Psoas muscle (tissue), 8 donors: Measurements from ENCODE around the gene GRAMD2A. TPM values are rescaled to one million over a fixed set of nuclear protein-coding genes. Genes with fewer than 3 reads are reported as not detected.

ENCODE experiments used
- ATAC-seq, 4 donors: fragments of 200-7000 bp; cut with Tn5 transposase; one replicate each; pipeline ENCODE4 v1.9.1; 2020; ENCODE audit warnings: moderate library complexity in 3 of 4, mild to moderate bottlenecking in 2 of 4
- DNase-seq, 2 donors: peaks; one replicate each; pipeline ENCODE4 v3.0.0-alpha.2; 2020
- H3K27ac ChIP-seq: fragments of 200-600 bp; one replicate; pipeline ENCODE4 v1.8.0; 2022
- H3K27me3 ChIP-seq, 3 donors: fragments of 200-600 bp in 1 of 3; one replicate each; pipeline versions ENCODE4 v1.6.1 to v1.8.0; 2013 to 2022; ENCODE audit warnings: low read length in 2 of 3, mild to moderate bottlenecking in 2 of 3, moderate library complexity in 1 of 3; ENCODE audit not compliant: insufficient read depth in 3 of 3
- H3K36me3 ChIP-seq, 2 donors: fragments of 200-600 bp in 1 of 2; one replicate each; pipeline versions ENCODE4 v1.6.1 to v1.8.0; 2013 to 2022; ENCODE audit warnings: low read depth in 1 of 2, mild to moderate bottlenecking in 1 of 2, moderate library complexity in 1 of 2; ENCODE audit not compliant: insufficient read depth in 1 of 2
- H3K4me1 ChIP-seq: fragments of 200-600 bp; one replicate; pipeline ENCODE4 v1.8.0; 2022
- H3K4me3 ChIP-seq: fragments of 200-600 bp; one replicate; pipeline ENCODE4 v1.8.0; 2022; ENCODE audit warnings: mild to moderate bottlenecking
- H3K9me3 ChIP-seq: fragments of 200-600 bp; one replicate; pipeline ENCODE4 v1.8.0; 2022
- WGBS, 3 donors: extraction: QIAGEN DNeasy Blood & Tissue Kit; methylation state at CpG; one replicate each; pipeline versions ENCODE4 v1.1.6 to v1.1.7; 2013; 5-methylcytosine and 5-hydroxymethylcytosine counted together
- intact Hi-C, 2 donors: fragments of 100-400 bp; cut with DNase I; formaldehyde crosslinking; loops; one replicate each; pipeline versions ENCODE4 v1.11.0 to v1.14.2; 2022
- polyA plus RNA-seq, 3 donors: library from polyadenylated mRNA; stranded (reverse); fragments of 200-250 nt; gene quantifications; one replicate each; pipeline ENCODE4 v1.2.3, GENCODE V29; 2013
- total RNA-seq, 4 donors: library from RNA; stranded (reverse); fragmentation: NEBNext Ultra II Directional in 2 of 4; extraction: Animal tissue kit (Norgen Biotek cat#: 25700) in 2 of 4; gene quantifications; one replicate each; pipeline versions ENCODE4 v1.2.1 to v1.2.4, GENCODE V29; 2021 to 2023
- TF ChIP-seq, protein P1 (sequence below): fragments of 200-600 bp; IDR thresholded peaks from one replicate; pipeline ENCODE4 v1.8.0; 2022; ENCODE audit warnings: antibody characterized with exemption
- donor health status: healthy with polysubstance abuse.
- donor health status: DM: no; HTN: no; CAD: no; lungs with moderate emphysema.
- donor health status: Bipolar disorder and iron deficiency.
- donor health status: healthy.
- donor health status: DM: yes; HTN: yes; CAD: no.
- donor health status: DM: no; HTN: no; CAD: no.
- donor health status: DM: no; HTN: no; CAD: no.
- donor health status: DM: yes; HTN: yes; CAD: no.

GRAMD2A gene
- total and polyA plus RNA-seq, 7 donors, result 0.01 TPM; not detected in 6

DNA sequence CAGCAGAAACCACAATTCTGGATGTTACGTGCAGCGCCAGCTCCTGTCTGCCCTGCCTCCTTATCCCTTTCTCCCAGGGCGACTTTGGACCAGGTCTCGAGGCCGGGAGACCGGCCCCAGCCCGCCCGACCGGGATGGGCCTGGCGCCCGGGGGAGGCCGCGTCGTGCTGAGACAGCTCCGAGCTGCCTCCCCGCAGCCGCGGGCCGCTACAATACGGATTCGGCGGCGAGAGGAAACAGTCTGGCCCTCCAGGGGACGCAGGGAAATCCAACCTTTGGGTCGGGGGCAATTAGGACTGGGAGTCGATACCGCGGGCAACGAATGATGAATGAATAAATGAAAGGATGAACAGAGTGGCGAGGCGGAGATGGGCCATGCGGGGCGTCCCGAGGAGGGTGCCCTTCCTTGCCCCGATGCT, 537 bp downstream of the GRAMD2A start:
- ATAC-seq (no peak), DNase-seq (no peak)
- TF ChIP-seq, protein P1, sequence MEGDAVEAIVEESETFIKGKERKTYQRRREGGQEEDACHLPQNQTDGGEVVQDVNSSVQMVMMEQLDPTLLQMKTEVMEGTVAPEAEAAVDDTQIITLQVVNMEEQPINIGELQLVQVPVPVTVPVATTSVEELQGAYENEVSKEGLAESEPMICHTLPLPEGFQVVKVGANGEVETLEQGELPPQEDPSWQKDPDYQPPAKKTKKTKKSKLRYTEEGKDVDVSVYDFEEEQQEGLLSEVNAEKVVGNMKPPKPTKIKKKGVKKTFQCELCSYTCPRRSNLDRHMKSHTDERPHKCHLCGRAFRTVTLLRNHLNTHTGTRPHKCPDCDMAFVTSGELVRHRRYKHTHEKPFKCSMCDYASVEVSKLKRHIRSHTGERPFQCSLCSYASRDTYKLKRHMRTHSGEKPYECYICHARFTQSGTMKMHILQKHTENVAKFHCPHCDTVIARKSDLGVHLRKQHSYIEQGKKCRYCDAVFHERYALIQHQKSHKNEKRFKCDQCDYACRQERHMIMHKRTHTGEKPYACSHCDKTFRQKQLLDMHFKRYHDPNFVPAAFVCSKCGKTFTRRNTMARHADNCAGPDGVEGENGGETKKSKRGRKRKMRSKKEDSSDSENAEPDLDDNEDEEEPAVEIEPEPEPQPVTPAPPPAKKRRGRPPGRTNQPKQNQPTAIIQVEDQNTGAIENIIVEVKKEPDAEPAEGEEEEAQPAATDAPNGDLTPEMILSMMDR, result no peak
- Histone ChIP-seq H3K9me3 (no peaks in the 10 kb centered on the region), H3K4me1 (peaks cover 21% of the 10 kb centered on the region), H3K36me3 (peaks cover 10 to 33% of the 10 kb centered on the region in 2 donors), H3K27me3 (no peaks in the 10 kb centered on the region), H3K27ac (no peak overlapping the region), H3K4me3 (peak overlapping the region; percentile 62)
- WGBS, 3 donors, result 12 to 18% (median 16%) methylated on average over 33 to 35 of the region's 35 CpGs
- intact Hi-C loops, result loop anchor here in 1 of 2 donors (5.0 kb wide), 1 partner anchor 35 kb away; the partner anchor contains the start of gene PKM

DNA sequence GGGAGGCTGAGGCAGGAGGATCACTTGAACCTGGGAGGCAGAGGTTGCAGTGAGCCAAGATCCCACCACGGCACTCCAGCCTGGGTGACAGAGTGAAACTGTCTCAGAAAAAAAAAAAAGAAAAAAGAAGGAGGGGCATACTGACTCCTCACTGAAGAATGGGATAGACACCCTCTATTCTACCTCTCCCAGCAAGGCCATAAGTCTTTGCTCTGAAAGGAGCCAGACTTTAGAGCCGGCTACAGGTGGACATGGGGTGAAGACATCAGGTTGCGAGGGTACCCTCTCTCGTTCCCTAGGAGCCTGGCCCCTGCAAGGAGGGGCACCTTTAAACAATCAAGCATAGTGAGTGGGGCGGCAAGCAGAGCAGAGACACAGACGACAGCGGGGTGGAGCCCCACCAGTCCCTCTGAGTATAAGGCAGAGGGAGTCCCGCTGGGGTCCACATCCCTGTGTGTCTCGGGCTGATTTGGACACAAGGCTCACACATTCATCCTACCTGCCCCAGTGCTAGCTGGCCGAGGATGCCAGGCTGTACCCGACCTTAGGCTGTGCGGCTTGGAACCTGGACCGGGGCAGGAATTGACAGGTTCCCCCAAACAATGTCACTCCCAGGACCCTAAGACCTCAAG, 1.1 kb downstream of the GRAMD2A start:
- TF ChIP-seq, protein P1, result no peak
- intact Hi-C loops, result loop anchor here in 1 of 2 donors (5.0 kb wide), 1 partner anchor 36 kb away; the partner anchor contains the start of gene PKM
- Histone ChIP-seq H3K9me3 (no peaks in the 10 kb centered on the region), H3K4me1 (peaks cover 16% of the 10 kb centered on the region), H3K27me3 (no peaks in the 10 kb centered on the region), H3K27ac (no peak overlapping the region), H3K36me3 (peaks cover 7 to 28% of the 10 kb centered on the region in 2 donors), H3K4me3 (no peak overlapping the region)
- ATAC-seq (no peak), DNase-seq (no peak)
- WGBS, 3 donors, result 80 to 84% (median 82%) methylated on average over 13 of the region's 13 CpGs

DNA sequence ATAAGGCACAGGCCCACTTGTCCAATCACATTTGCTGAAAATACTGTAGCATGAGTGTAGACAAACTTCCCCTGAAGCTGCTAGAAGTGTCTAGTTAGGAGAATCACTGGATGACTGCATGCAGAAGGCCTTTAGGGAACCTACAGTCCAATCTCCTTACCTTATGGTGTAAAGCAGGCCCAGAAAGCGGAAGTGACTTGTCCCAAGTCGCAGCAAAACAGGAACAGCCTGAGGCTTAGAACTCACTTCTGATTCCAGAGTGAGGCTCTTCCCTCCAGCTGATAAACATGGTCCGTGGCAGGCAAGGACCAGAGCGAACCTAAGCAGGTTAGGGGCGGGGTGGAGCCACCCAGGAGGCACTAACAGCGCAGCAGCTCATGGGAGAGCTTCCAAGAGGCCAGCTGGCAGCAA, 2.5 kb downstream of the GRAMD2A start:
- intact Hi-C loops, result loop anchor here in 1 of 2 donors (5.0 kb wide), 1 partner anchor 37 kb away; the partner anchor contains the start of gene PKM
- Histone ChIP-seq H3K4me1 (peaks cover 2% of the 10 kb centered on the region), H3K4me3 (no peak overlapping the region), H3K9me3 (no peaks in the 10 kb centered on the region), H3K36me3 (peaks cover 0 to 14% of the 10 kb centered on the region in 2 donors), H3K27ac (no peak overlapping the region), H3K27me3 (no peaks in the 10 kb centered on the region)
- TF ChIP-seq, protein P1, result no peak
- 77 to 81% (median 79%) methylated on average over 6 of the region's 6 CpGs for WGBS, 3 donors
- no peak for DNase-seq
- no peak for ATAC-seq

DNA sequence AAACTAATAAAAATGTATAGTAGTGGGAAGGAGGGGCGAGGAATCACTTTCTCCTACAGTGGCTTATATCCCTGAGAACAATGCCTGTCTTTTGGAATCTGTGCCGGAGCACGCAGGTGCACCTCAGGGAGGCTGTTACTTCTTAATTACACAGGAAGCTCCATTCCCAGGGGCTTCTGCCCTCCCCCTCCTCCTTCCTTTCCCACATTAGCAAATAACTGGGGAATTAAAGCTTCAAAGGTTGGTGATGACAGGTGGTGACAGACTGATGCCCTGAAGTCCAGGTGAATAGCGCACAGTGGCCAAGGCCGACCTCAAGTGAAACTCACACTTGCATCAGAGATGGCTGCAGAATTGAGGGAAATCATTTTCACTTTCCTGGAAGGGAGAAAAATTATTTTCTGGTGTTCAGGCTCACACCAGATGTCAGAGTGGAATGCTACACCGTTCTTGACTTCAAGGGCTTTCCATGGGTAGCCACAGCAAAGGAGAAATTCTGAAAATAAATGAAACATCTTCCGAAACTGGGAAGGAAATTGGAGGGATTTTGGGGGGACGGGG, 3.7 kb downstream of the GRAMD2A start:
- no peak for DNase-seq
- ATAC-seq, result no peak
- Histone ChIP-seq H3K27me3 (no peaks in the 10 kb centered on the region), H3K9me3 (no peaks in the 10 kb centered on the region), H3K27ac (no peak overlapping the region), H3K4me3 (no peak overlapping the region), H3K36me3 (peaks cover 0 to 4% of the 10 kb centered on the region in 2 donors), H3K4me1 (no peaks in the 10 kb centered on the region)
- intact Hi-C loops, result no loop called here
- 67 to 74% (median 72%) methylated on average over 8 of the region's 8 CpGs for WGBS, 3 donors
- TF ChIP-seq, protein P1, result no peak
